ENCODE measurements around the gene MPP3. TPM values are rescaled to one million over a fixed set of nuclear protein-coding genes. Genes with fewer than 3 reads are reported as not detected.

The MPP3 gene
- total RNA-seq, 1 experiment from 2014 or later, result 5.7 TPM

DNA sequence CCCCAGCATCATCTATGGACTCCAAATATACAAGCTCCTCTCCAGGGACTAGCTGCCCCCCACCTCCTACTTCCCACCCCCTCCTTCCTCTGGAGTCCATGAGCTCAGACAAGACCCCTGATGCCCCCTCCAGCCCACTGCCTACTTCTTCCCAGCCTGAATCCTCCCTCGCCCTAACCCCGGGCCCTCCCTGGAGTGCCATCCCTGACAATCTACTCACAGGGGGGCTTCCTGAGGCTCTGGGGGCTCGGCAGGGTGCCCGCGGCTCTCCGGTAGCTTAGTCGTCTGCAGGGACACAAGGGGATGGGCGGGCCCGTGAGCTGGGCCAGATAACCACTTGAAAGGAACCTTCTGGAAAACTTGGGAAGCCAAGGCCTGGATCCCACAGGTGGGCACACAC lies 15.1 kb downstream of the MPP3 start:
- intact Hi-C loops (cut with micrococcal nuclease; ENCODE audit: unreplicated experiment), result no loop called here
- Histone ChIP-seq H3K36me3 (ENCODE audit: insufficient read depth, low read length, poor library complexity, severe bottlenecking) (no peaks in the 10 kb centered on the region), H3K27me3 (replicated peaks; ENCODE audit: insufficient read depth, low read depth, low read length, poor library complexity) (no peaks in the 10 kb centered on the region), H3K4me1 (ENCODE audit: insufficient read depth, low read length, poor library complexity, severe bottlenecking) (no peaks in the 10 kb centered on the region), H3K27ac (ENCODE audit: low read depth, low read length, poor library complexity, severe bottlenecking) (no peak overlapping the region), H3K9me3 (ENCODE audit: low read depth, low read length, poor library complexity, severe bottlenecking) (no peaks in the 10 kb centered on the region), H3K4me3 (ENCODE audit: low read depth, low read length, poor library complexity, severe bottlenecking) (no peak overlapping the region)
- ChIA-PET CTCF (no interaction called here), POLR2A (ENCODE audit: low non-redundant PET) (no interaction called here)
- DNase-seq (ENCODE audit: low spot score), result no peak
- no TSS peak for BruUV-seq (replicated peaks)
- TF ChIP-seq CTCF (conservative IDR thresholded peaks at IDR 0.05; ENCODE audit: low read depth, low read length) (no peak), EZH2 (IDR thresholded peaks at IDR 0.05; ENCODE audit: borderline replicate concordance, low read depth, low read length, poor library complexity, severe bottlenecking) (no peak)

- no TSS peak for BruUV-seq (replicated peaks)
- Histone ChIP-seq H3K27ac (ENCODE audit: low read depth, low read length, poor library complexity, severe bottlenecking) (no peak overlapping the region), H3K4me3 (ENCODE audit: low read depth, low read length, poor library complexity, severe bottlenecking) (no peak overlapping the region), H3K36me3 (ENCODE audit: insufficient read depth, low read length, poor library complexity, severe bottlenecking) (no peaks in the 10 kb centered on the region), H3K9me3 (ENCODE audit: low read depth, low read length, poor library complexity, severe bottlenecking) (no peaks in the 10 kb centered on the region), H3K4me1 (ENCODE audit: insufficient read depth, low read length, poor library complexity, severe bottlenecking) (no peaks in the 10 kb centered on the region), H3K27me3 (replicated peaks; ENCODE audit: insufficient read depth, low read depth, low read length, poor library complexity) (no peaks in the 10 kb centered on the region)
- CTCF ChIA-PET, result interaction anchor here (0.6 kb wide), 2 partner anchors 307 to 430 kb away, joined by 3 to 11 read pairs; partner anchors contain the start of gene HDAC5
- POLR2A ChIA-PET (ENCODE audit: low non-redundant PET), result interaction anchor here (0.5 kb wide), 1 partner anchor 245 kb away, joined by 6 read pairs; no protein-coding TSS in a partner anchor
- DNase-seq (ENCODE audit: low spot score), result no peak
- TF ChIP-seq EZH2 (IDR thresholded peaks at IDR 0.05; ENCODE audit: borderline replicate concordance, low read depth, low read length, poor library complexity, severe bottlenecking) (no peak), CTCF (conservative IDR thresholded peaks at IDR 0.05; ENCODE audit: low read depth, low read length) (no peak)
- intact Hi-C loops (cut with micrococcal nuclease; ENCODE audit: unreplicated experiment), result no loop called here
These were observed 16.3 kb downstream of the MPP3 start for GRCh38 chr17:43816336-43817320.

GRCh38 chr17:43814714-43815113 lies 18.2 kb downstream of the MPP3 start:
- POLR2A ChIA-PET (ENCODE audit: low non-redundant PET), result no interaction called here
- H3K27me3 ChIP-seq (replicated peaks; ENCODE audit: insufficient read depth, low read depth, low read length, poor library complexity), result no peaks in the 10 kb centered on the region
- no peak for TF ChIP-seq EZH2 (IDR thresholded peaks at IDR 0.05; ENCODE audit: borderline replicate concordance, low read depth, low read length, poor library complexity, severe bottlenecking)
- intact Hi-C loops (cut with micrococcal nuclease; ENCODE audit: unreplicated experiment), result no loop called here
- H3K4me1 ChIP-seq (ENCODE audit: insufficient read depth, low read length, poor library complexity, severe bottlenecking), result no peaks in the 10 kb centered on the region
- H3K27ac ChIP-seq (ENCODE audit: low read depth, low read length, poor library complexity, severe bottlenecking), result no peak overlapping the region
- no peaks in the 10 kb centered on the region for H3K36me3 ChIP-seq (ENCODE audit: insufficient read depth, low read length, poor library complexity, severe bottlenecking)
- no TSS peak for BruUV-seq (replicated peaks)
- H3K4me3 ChIP-seq (ENCODE audit: low read depth, low read length, poor library complexity, severe bottlenecking), result no peak overlapping the region
- H3K9me3 ChIP-seq (ENCODE audit: low read depth, low read length, poor library complexity, severe bottlenecking), result no peaks in the 10 kb centered on the region
- DNase-seq (ENCODE audit: low spot score), result no peak
- CTCF ChIA-PET, result no interaction called here

Data from A673 (cell line).